HG02763 (cell line): ENCODE data around the gene CDC26.
"Not testable (repeated sequence)": the region's sequence is repeated elsewhere in the genome, so short reads cannot be mapped to it uniquely, and the experiment has no call there.

Experiments used
- ATAC-seq: cut with Tn5 transposase; IDR thresholded peaks from one replicate; pipeline ENCODE4 v1.9.1; 2021; ENCODE audit warnings: mild to moderate bottlenecking, moderate library complexity; ENCODE audit not compliant: unreplicated experiment

CDC26 gene

DNA sequence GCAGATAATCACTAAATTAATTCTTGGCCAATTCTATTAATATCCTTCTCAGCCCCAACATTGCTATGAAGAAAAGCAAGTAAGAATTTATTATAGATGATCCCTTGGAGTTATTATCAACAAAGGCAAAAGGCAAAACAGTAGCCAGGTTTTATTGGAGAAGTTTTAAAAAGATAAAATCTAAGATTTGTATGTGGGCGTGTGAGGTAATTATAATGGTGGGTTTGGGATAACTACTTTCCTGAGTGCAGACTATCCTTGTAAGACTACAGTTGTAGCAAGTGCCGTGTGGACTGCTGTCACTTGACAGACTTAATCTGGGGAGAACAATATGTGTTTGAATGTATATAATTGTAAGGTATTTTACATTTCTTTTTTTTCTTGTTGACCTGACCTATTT, 30.8 kb downstream of the CDC26 start:
- no peak for ATAC-seq

DNA sequence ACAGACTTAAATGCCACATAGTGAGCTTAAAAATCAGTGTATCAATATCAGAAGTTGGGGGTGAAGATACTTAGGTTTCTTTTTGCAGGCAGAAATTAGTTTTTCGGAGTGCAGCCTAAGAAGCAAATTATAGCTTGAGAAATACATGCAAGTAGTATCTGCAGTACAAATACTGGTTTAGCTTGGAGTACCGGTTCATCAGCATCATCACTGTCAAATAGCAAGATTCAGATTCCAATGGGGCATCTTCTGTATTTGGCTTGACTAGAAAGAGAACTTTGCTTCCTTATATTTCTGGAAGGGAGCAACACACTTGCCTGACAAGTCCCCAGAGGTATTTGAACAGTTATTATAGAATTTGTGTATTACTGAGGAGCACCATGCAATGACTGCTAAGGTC, 34.2 kb downstream of the CDC26 start:
- no peak for ATAC-seq

DNA sequence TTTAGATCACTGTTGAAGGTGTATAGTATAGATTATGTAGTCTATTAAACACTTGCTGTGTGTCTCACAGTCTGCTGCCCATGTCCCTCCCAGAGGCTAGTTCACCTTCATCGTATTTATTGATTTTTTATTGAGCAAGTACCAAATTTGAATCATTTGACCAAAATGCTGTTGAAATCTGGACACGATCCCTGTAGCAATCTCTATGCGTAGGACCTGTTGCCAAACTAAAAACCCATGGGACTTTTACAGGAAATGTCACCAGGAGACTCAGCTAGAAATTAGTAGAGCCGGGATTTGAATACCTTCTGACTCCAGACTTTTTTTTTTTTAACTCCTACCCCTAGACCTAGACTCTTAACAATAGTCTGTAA, 36.5 kb downstream of the CDC26 start:
- no peak for ATAC-seq

DNA sequence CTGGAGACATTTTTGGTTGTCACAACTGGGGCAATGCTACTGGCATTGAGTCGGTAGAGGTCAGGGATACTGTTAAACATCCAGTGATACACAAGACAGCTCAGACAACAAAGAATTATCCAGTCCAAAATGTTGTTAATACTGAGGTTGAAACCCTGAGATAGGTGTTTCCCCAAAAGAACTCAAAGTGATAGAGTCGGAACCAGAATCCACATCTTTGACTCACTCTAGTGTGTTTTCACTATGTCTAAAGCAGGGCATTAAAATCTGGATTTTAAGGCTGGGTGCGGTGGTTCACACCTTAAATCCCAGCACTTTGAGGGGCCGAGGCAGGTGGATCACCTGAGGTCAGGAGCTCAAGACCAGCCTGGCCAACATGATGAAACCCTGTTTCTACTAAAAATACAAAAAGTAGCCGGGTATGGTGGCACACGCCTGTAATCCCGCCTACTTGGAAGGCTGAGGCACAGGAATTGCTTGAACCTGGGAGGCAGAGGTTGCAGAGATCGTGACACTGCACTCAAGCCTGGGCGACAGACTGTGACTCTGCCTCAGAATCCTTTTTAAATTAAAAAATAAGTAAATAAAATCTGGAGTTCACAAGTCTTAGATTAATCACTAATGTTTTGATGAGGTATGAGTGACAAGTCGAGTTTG, 37.0 kb downstream of the CDC26 start:
- no peak for ATAC-seq

DNA sequence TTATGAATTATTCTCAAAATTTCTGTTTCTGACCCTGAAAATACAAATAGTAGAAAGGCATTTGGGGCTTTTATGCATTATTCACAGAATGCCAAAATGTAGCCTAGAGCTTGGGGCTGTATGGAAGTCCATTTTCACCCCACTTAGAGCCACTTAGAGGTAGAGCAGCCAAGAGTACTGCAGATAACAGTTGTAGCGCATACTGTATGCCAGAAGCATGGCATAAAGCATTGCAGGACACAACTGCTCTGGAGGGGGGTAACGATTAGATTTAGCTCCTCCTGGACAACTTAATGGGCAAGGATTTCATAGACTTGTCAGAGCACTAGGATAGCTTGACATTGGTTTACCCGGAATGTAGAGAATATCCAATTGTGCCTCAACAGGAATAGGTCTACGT, 38.3 kb downstream of the CDC26 start:
- ATAC-seq: no peak

DNA sequence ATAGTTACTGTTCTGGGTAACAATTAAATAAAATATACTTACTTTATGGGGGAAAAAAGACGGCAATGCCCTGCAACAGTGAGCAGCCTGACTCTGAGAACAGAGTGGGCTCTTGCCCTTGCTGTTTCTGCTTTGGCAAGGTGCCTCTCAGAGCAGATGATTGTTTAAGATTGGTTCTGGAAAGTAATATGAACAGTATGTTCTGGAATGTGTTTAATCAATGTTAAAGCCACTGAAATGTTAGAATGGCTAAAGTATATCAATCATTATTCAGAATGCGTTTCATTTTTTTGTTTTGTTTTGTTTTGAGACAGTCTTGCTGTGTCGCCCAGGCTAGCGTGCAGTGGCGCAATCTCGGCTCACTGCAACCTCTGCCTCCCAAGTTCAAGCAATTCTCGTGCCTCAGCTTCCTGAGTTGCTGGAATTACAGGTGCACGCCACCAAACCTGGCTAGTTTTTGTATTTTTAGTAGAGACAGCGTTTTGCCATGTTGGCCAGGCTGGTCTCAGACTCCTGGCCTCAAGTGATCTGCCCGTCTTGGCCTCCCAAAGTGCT, 39.6 kb downstream of the CDC26 start:
- not testable (repeated sequence) for ATAC-seq

DNA sequence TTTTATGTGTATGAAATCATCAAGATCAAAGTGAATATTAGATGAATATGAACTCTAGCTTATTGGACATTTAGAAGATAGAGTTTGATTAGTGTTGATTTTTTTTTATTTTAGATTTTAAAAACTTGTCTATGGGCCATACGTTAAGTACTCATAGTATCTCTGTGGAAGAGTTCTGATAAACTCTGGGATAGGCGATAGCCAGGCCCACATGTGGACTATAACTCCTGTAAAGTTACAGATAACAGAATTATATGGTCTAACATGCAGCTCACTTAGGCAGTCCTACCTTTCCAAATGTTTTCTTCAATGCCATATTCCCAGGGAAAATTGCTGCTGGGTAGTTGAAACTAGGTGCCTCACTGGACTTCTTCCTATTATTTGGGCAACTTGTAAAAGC, 43.7 kb downstream of the CDC26 start:
- no peak for ATAC-seq

DNA sequence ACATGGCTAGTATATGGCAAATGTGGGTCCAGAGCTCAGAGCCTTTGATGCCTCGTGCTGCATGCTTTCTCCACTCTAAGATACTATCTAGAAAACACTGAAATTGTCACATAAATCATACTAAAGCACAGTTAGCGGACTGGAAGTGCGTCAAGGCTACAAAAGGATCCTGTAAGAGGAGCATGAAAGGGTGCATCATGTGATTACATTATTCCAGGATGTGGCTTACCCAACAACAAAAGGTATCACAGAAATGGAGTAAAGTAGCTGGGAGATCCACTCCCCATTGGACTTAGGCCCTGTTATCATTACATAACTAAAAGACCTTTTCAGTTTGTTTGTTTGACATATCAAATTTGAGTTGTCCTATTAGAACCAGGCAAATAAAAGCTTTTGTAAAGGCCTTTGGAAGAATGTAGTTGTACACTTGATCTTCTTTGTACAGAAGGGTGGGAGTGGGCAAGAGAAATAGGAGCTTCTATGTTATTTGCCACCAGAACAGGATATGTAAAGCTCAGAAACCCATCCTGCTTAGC, 47.2 kb downstream of the CDC26 start:
- ATAC-seq: no peak

DNA sequence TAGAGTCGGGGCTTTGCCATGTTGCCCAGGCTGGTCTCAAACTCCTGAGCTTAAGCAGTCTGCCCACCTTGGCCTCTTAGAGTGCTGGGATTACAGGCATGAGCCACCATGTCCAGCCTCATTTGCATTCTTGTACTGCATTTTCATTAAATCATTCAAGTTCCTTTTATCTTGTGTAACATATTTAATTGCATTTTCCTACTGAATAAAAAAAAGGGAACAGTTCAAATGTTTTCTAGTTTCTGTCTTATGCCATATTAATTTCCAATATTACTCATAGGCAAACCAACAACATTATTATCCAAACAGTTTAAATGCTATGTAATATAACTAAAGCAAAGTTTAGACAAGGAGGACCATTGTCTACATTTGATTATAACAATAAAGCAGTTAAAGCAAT, 47.9 kb downstream of the CDC26 start:
- no peak for ATAC-seq

DNA sequence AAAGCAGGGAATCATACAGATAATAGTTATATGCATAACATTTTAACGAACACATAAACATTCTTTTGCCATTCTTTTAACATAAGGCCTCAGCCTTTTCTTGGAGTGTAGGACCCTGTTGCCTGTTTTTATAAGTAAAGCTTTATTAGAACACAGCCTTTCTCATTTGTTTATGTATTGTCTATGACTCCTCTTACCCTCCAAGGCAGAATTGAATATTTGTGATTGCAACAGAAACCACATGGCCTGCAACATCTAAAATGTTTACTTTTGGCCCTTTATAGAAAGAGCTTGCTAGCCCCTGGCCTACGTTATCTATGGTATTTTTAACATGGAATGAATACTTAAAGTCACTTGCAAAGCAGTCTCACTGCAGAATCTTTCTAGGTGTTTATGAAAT, 51.4 kb downstream of the CDC26 start:
- no peak for ATAC-seq

DNA sequence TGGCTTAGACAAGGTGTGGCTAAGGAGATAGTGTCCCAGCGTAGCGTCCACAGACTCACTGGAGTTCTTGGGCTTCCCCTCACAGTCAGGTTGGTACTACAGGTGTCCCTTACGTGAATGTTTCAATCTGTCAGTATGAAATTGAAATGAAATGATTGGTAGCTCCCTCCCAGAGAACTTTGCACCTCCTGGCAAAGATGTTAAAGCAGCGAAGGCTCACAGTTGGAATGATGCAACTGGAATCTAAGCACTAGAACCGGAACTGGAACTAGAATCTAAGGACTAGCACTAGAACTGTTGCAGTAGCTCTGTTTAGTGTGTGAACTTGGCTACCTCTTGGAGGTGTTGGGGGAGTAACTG, 52.9 kb downstream of the CDC26 start:
- no peak for ATAC-seq

DNA sequence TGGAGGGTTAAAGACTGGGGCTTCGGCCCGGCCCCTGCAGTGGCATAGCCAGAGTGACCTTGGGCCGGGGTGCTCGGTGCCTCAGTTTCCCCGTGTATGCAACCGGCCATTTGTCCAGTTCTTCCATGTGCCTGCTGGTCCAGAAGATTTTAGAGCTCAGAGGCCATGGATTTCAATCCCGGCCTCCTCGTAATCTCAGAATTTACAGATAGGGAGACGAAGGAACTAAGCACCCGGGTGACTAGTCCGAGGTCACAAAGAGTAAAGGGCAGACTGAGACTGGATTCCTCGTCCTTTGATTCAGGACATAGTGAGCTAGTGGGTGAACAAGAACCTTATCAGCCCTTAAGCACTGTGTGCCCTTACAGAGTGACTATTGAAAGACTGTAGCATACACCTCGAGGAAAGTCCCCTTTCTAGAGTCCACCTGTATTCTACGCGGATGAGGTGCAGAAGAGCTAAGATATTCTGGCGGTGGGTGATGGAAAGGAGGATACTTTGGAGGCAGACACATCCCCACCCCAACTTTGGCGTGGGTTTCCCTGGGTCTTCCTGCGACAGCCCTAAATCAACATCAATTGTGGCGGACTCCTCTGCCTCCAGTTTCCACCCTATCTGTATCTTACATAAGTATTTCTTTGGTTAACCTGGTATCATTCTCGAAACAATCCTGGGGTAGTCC, 53.4 kb downstream of the CDC26 start:
- no peak for ATAC-seq

DNA sequence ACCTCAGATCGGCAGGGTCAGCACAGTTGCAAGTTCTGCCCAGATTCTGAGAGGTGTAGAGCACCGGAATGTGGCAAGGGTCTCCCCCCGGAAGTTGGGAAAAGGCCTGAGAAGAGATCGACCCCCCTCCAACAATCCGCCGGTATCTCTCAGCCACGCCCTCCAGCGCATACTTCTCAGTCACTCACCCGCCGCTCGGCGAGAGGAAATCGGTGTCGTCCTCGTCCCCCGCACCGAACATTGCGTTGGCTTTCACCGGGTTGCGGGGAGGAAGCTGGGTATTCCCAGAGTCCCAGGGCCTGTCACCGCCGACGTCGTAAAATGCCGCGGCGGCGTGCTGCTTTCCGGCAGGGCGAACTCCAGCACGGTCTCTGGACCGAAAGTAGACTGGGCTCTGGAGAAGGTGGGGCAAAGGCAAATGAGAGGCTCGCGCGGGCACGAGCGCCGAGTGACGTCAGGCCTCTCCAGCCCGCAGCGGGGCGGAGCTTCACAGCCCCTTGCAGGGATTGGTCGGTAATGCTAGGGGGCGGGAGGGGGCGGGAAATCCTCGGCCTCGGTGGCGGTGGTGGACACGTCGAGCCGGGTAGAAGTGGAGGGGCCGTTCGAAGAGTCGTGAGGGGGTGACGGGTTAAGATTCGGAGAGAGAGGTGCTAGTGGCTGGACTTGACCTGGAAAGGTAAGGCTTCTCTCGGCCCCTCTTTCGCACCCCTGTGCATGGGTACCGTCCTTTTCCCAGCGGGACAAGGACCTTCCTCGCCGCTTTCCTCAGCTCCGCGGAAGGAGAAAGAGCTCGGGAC, 54.2 kb downstream of the CDC26 start, which contains the start of the genes FKBP15 and SLC31A1:
Gene FKBP15, minus strand, starts transcription at position 275 of the 797 bp plus-strand sequence. Its CDS starts 34 bp downstream, at position 241.
Gene SLC31A1, plus strand, starts transcription at position 542 of the 797 bp plus-strand sequence. CDS start 34,605 bp downstream, outside the sequence.
- ATAC-seq: peak; percentile 91

DNA sequence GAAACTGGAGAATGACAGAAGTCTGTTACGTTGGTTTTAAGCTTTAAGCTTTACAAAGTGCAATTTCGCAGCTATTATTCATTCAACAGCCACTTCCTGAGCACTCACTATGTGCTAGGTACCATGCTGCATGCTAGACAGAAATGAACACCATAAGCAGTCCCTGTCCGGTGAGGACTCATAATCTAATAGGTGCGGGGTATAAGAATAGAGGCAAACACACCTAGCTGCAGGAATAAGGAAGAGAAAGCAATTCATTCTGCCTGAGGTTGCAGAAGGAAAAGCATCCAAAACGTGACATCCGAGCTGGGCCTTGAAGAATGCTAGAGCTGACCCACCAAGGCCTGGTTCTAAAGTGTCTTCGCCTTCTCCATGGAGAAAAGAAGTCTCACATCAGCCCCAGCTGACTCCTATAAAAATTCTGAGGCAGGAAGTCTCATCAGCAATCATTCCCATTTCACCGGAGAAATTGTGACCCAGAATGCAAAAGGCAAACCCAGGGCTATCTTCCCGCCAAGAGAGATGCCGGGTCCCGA, 54.8 kb downstream of the CDC26 start:
- ATAC-seq: no peak

DNA sequence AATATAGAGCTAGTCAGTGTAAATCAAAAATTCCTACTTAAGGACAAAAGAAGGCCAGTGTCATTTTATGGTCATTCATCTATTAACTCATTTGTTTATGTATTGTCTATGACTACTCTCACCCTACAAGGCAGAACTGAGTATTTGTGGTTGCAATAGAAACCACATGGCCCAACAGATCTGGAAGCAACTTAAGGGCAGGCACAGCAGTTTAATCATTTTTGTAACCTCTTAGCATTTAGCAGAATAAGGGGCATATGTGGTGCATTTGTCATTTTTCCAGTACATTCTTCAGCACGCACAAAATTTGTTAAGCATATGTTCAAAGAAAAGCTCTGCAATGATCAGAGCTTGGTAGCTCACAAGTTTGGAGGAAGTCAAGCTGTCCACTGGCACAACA, 55.4 kb downstream of the CDC26 start:
- ATAC-seq: peak; percentile 37

DNA sequence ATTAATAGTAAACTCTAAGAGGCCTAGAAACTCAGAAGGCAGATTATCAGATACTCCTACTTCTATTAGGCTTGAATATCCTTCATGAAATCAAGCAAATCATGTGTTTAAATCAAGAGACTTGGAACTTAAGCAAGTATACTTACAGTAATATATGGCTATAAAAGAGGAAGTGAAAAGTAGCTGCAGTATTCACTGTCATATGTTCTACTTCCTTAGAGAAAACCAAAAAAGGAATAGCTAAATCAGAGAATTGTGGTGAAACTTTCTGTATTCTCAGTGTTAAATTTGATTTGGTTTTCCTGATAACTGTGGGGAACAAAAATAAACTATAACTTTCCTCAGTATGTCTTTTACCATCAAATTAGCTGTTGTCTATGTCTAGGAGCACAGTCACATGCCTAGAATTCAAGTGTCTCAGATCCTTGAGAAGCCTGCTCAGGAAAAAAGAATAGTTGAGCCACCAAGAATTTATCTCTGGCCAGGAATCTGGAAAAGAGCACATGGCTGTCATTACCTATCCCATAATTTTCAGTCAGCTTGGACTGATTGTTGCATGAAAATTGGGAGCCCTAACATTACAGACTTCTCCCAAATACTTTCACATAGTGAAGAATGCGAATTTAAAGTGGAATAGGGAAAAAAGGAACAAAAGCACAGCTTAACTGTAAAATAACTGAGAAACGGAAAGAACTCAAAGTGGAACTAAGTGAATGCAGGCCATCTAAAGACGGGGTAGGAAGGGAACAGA, 56.0 kb downstream of the CDC26 start:
- peak; percentile 32 for ATAC-seq
